ENCODE measurements around the gene PRPH. TPM values are rescaled to one million over a fixed set of nuclear protein-coding genes. Genes with fewer than 3 reads are reported as not detected.

PRPH gene
- total RNA-seq, 2 experiments from 2014 or later = not detected

DNA sequence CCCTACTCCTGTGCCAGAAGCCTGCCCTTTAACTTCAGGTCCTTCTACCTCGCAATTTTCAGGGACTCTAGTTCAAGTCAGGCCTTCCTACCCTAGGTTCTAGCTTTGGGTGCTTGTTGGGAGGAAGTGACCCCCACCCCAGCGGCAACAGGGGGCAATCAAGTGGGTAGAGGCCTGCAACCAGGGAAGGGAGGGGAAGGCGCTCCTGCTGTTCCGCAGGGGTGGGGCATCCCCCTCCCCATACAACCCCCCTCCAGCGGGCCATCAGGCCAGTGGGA, 204 bp upstream of the PRPH start:
- peaks cover 8% of the 10 kb centered on the region for H3K4me1 ChIP-seq (ENCODE audit: insufficient read depth, low read length, poor library complexity, severe bottlenecking)
- intact Hi-C loops (cut with micrococcal nuclease; ENCODE audit: unreplicated experiment) = no loop called here
- no peaks in the 10 kb centered on the region for H4K20me1 ChIP-seq (ENCODE audit: insufficient read depth, low read length)
- CTCF ChIA-PET (ENCODE audit: unreplicated experiment) = interaction anchor here (0.6 kb wide), 1 partner anchor 28 kb away, joined by 3 read pairs; the partner anchor contains the start of gene TROAP
- H3K79me2 ChIP-seq (ENCODE audit: insufficient read depth, low read depth, low read length) = no peaks in the 10 kb centered on the region
- no TSS peak for BruUV-seq (replicated peaks)
- no peaks in the 10 kb centered on the region for H3K36me3 ChIP-seq (ENCODE audit: insufficient read depth, low read length)
- H3K4me3 ChIP-seq (ENCODE audit: low read depth, low read length, poor library complexity, severe bottlenecking) = no peak overlapping the region
- H3K9me3 ChIP-seq (ENCODE audit: low read length) = no peaks in the 10 kb centered on the region
- H2AFZ ChIP-seq (ENCODE audit: low read length) = no peak overlapping the region
- no peak for DNase-seq (ENCODE audit: low spot score)
- no peak for TF ChIP-seq EZH2phosphoT487 (IDR thresholded peaks at IDR 0.05; ENCODE audit: borderline replicate concordance, low read depth, low read length)
- TF ChIP-seq, protein P1, sequence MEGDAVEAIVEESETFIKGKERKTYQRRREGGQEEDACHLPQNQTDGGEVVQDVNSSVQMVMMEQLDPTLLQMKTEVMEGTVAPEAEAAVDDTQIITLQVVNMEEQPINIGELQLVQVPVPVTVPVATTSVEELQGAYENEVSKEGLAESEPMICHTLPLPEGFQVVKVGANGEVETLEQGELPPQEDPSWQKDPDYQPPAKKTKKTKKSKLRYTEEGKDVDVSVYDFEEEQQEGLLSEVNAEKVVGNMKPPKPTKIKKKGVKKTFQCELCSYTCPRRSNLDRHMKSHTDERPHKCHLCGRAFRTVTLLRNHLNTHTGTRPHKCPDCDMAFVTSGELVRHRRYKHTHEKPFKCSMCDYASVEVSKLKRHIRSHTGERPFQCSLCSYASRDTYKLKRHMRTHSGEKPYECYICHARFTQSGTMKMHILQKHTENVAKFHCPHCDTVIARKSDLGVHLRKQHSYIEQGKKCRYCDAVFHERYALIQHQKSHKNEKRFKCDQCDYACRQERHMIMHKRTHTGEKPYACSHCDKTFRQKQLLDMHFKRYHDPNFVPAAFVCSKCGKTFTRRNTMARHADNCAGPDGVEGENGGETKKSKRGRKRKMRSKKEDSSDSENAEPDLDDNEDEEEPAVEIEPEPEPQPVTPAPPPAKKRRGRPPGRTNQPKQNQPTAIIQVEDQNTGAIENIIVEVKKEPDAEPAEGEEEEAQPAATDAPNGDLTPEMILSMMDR (conservative IDR thresholded peaks at IDR 0.05; ENCODE audit: low read length) = no peak
- no peaks in the 10 kb centered on the region for H3K9me2 ChIP-seq (ENCODE audit: insufficient read depth, low read length)
- POLR2A ChIA-PET = interaction anchor here (1.2 to 1.4 kb wide), 2 partner anchors 15 to 31 kb away, joined by 3 read pairs; no protein-coding TSS in a partner anchor
- no peak overlapping the region for H3K27ac ChIP-seq (ENCODE audit: low read depth, low read length, poor library complexity, severe bottlenecking)
- H3K4me2 ChIP-seq (ENCODE audit: low read length) = no peak overlapping the region

DNA sequence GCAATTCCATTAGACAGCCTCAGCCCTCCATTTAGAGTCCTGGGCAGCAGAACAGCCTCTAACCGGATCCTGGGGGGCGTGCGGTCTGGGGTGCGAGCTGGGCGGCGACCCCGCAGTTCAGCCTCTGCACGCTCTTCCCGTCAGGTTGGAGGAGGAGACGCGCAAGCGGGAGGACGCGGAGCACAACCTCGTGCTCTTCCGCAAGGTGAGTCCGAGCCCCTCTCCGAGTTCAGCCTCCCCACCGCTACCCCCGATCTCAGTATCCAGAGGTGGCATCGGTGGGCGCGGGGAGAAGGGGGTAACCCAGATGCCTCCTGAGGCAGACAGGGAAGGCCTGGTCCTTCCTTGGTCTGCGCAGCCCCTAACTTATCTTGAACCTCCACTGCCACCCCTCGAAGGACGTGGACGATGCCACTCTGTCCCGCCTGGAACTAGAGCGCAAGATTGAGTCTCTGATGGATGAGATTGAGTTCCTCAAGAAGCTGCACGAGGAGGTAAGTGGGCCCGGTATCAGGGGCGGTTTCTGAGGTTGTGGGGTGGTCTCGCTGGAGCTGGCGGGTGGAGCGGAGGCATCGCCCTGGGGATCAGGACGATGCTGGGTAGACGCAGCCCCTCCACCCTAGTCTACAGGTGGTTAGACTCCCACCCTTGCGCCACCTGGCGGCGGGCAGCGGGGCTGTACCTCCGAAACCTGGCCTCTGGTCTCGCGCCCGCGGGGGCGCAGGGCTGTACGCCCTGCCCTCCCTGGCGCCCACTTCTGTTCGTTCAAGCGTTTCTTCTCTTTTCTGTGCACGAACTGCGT, 1.3 kb downstream of the PRPH start:
- no TSS peak for BruUV-seq (replicated peaks)
- H3K9me2 ChIP-seq (ENCODE audit: insufficient read depth, low read length) = no peaks in the 10 kb centered on the region
- no peak overlapping the region for H3K4me3 ChIP-seq (ENCODE audit: low read depth, low read length, poor library complexity, severe bottlenecking)
- intact Hi-C loops (cut with micrococcal nuclease; ENCODE audit: unreplicated experiment) = no loop called here
- no peaks in the 10 kb centered on the region for H3K79me2 ChIP-seq (ENCODE audit: insufficient read depth, low read depth, low read length)
- CTCF ChIA-PET (ENCODE audit: unreplicated experiment) = interaction anchor here (0.5 kb wide), 1 partner anchor 789 kb away, joined by 3 read pairs; the partner anchor contains the start of gene SMARCD1
- H4K20me1 ChIP-seq (ENCODE audit: insufficient read depth, low read length) = no peaks in the 10 kb centered on the region
- POLR2A ChIA-PET = interaction anchor here (0.6 kb wide), 1 partner anchor 34 kb away, joined by 3 read pairs; no protein-coding TSS in a partner anchor
- H3K4me1 ChIP-seq (ENCODE audit: insufficient read depth, low read length, poor library complexity, severe bottlenecking) = peaks cover 8% of the 10 kb centered on the region
- DNase-seq (ENCODE audit: low spot score) = peak; percentile 69
- H3K36me3 ChIP-seq (ENCODE audit: insufficient read depth, low read length) = no peaks in the 10 kb centered on the region
- no peak overlapping the region for H2AFZ ChIP-seq (ENCODE audit: low read length)
- no peak overlapping the region for H3K27ac ChIP-seq (ENCODE audit: low read depth, low read length, poor library complexity, severe bottlenecking)
- peak overlapping the region; percentile 57 for H3K4me2 ChIP-seq (ENCODE audit: low read length)
- no peak for TF ChIP-seq EZH2phosphoT487 (IDR thresholded peaks at IDR 0.05; ENCODE audit: borderline replicate concordance, low read depth, low read length)
- TF ChIP-seq, protein P1 (conservative IDR thresholded peaks at IDR 0.05; ENCODE audit: low read length) = peak; percentile 91
- H3K9me3 ChIP-seq (ENCODE audit: low read length) = no peaks in the 10 kb centered on the region

Data from OCI-LY7 (cell line).